Measurements from ENCODE around the gene CRTC3.
"Not testable (repeated sequence)": the region's sequence is repeated elsewhere in the genome, so short reads cannot be mapped to it uniquely, and the experiment has no call there.

Gene CRTC3

GRCh38 chr15:90523373-90523772 is 6.3 kb upstream of the CRTC3 start:
- no peaks in the 10 kb centered on the region for H3K9me3 ChIP-seq (ENCODE audit: control insufficient read depth, insufficient read depth, low read length)
- peaks cover 2% of the 10 kb centered on the region; the same call in 1 of the 2 replicates for H3K27me3 ChIP-seq (ENCODE audit: control insufficient read depth, insufficient read depth, low read length)
- H3K4me1 ChIP-seq (ENCODE audit: control insufficient read depth, insufficient read depth, low read length), result no peaks in the 10 kb centered on the region
- H3K4me3 ChIP-seq (ENCODE audit: low read depth, low read length), result no peak overlapping the region
- no peak overlapping the region for H3K9ac ChIP-seq (ENCODE audit: low read depth, low read length)
- H3K36me3 ChIP-seq (ENCODE audit: control insufficient read depth, insufficient read depth, low read length), result no peaks in the 10 kb centered on the region
- no peak overlapping the region for H3K27ac ChIP-seq (ENCODE audit: low read depth, low read length)

GRCh38 chr15:90524018-90524803 is 5.5 kb upstream of the CRTC3 start:
- not testable (repeated sequence) for H3K4me1 ChIP-seq (ENCODE audit: control insufficient read depth, insufficient read depth, low read length); H3K36me3 ChIP-seq (ENCODE audit: control insufficient read depth, insufficient read depth, low read length); H3K4me3 ChIP-seq (ENCODE audit: low read depth, low read length); H3K9ac ChIP-seq (ENCODE audit: low read depth, low read length); H3K27ac ChIP-seq (ENCODE audit: low read depth, low read length); H3K9me3 ChIP-seq (ENCODE audit: control insufficient read depth, insufficient read depth, low read length)
- H3K27me3 ChIP-seq (ENCODE audit: control insufficient read depth, insufficient read depth, low read length), result peaks cover 11% of the 10 kb centered on the region

- Histone ChIP-seq H3K9me3 (ENCODE audit: control insufficient read depth, insufficient read depth, low read length) (no peaks in the 10 kb centered on the region), H3K4me3 (ENCODE audit: low read depth, low read length) (peak overlapping the region; percentile 69), H3K36me3 (ENCODE audit: control insufficient read depth, insufficient read depth, low read length) (no peaks in the 10 kb centered on the region), H3K27me3 (ENCODE audit: control insufficient read depth, insufficient read depth, low read length) (peaks cover 42% of the 10 kb centered on the region), H3K27ac (ENCODE audit: low read depth, low read length) (no peak overlapping the region), H3K9ac (ENCODE audit: low read depth, low read length) (no peak overlapping the region), H3K4me1 (ENCODE audit: control insufficient read depth, insufficient read depth, low read length) (peaks cover 4% of the 10 kb centered on the region; the same call in 1 of the 2 replicates)
Measured at GRCh38 chr15:90529011-90529370, 732 bp upstream of the CRTC3 start.

GRCh38 chr15:90530250-90531051 is 728 bp downstream of the CRTC3 start:
- H3K9ac ChIP-seq (ENCODE audit: low read depth, low read length), result no peak overlapping the region
- H3K9me3 ChIP-seq (ENCODE audit: control insufficient read depth, insufficient read depth, low read length), result no peaks in the 10 kb centered on the region
- no peaks in the 10 kb centered on the region for H3K36me3 ChIP-seq (ENCODE audit: control insufficient read depth, insufficient read depth, low read length)
- peak overlapping the region; percentile 69 for H3K4me3 ChIP-seq (ENCODE audit: low read depth, low read length)
- H3K4me1 ChIP-seq (ENCODE audit: control insufficient read depth, insufficient read depth, low read length), result peaks cover 4% of the 10 kb centered on the region; the same call in 1 of the 2 replicates
- peaks cover 42% of the 10 kb centered on the region for H3K27me3 ChIP-seq (ENCODE audit: control insufficient read depth, insufficient read depth, low read length)
- no peak overlapping the region for H3K27ac ChIP-seq (ENCODE audit: low read depth, low read length)

GRCh38 chr15:90531147-90531546 is 1.4 kb downstream of the CRTC3 start:
- Histone ChIP-seq H3K4me3 (ENCODE audit: low read depth, low read length) (peak overlapping the region; percentile 69; the same call in 1 of the 2 replicates), H3K9me3 (ENCODE audit: control insufficient read depth, insufficient read depth, low read length) (no peaks in the 10 kb centered on the region), H3K27ac (ENCODE audit: low read depth, low read length) (no peak overlapping the region), H3K36me3 (ENCODE audit: control insufficient read depth, insufficient read depth, low read length) (no peaks in the 10 kb centered on the region), H3K4me1 (ENCODE audit: control insufficient read depth, insufficient read depth, low read length) (peaks cover 4% of the 10 kb centered on the region; the same call in 1 of the 2 replicates), H3K27me3 (ENCODE audit: control insufficient read depth, insufficient read depth, low read length) (peaks cover 42% of the 10 kb centered on the region), H3K9ac (ENCODE audit: low read depth, low read length) (no peak overlapping the region)

GRCh38 chr15:90535254-90535653 is 5.5 kb downstream of the CRTC3 start:
- no peak overlapping the region for H3K27ac ChIP-seq (ENCODE audit: low read depth, low read length)
- H3K9ac ChIP-seq (ENCODE audit: low read depth, low read length), result no peak overlapping the region
- H3K4me3 ChIP-seq (ENCODE audit: low read depth, low read length), result no peak overlapping the region
- H3K4me1 ChIP-seq (ENCODE audit: control insufficient read depth, insufficient read depth, low read length), result peaks cover 4% of the 10 kb centered on the region; the same call in 1 of the 2 replicates
- H3K27me3 ChIP-seq (ENCODE audit: control insufficient read depth, insufficient read depth, low read length), result peaks cover 24% of the 10 kb centered on the region
- no peaks in the 10 kb centered on the region for H3K36me3 ChIP-seq (ENCODE audit: control insufficient read depth, insufficient read depth, low read length)
- no peaks in the 10 kb centered on the region for H3K9me3 ChIP-seq (ENCODE audit: control insufficient read depth, insufficient read depth, low read length)

GRCh38 chr15:90539789-90540188 is 10.1 kb downstream of the CRTC3 start:
- no peak overlapping the region for H3K4me3 ChIP-seq (ENCODE audit: low read depth, low read length)
- H3K27ac ChIP-seq (ENCODE audit: low read depth, low read length), result no peak overlapping the region
- H3K4me1 ChIP-seq (ENCODE audit: control insufficient read depth, insufficient read depth, low read length), result no peaks in the 10 kb centered on the region
- H3K9me3 ChIP-seq (ENCODE audit: control insufficient read depth, insufficient read depth, low read length), result no peaks in the 10 kb centered on the region
- no peaks in the 10 kb centered on the region for H3K36me3 ChIP-seq (ENCODE audit: control insufficient read depth, insufficient read depth, low read length)
- H3K9ac ChIP-seq (ENCODE audit: low read depth, low read length), result no peak overlapping the region
- H3K27me3 ChIP-seq (ENCODE audit: control insufficient read depth, insufficient read depth, low read length), result no peaks in the 10 kb centered on the region

GRCh38 chr15:90540768-90541167 is 11.0 kb downstream of the CRTC3 start:
- no peaks in the 10 kb centered on the region for H3K36me3 ChIP-seq (ENCODE audit: control insufficient read depth, insufficient read depth, low read length)
- no peak overlapping the region for H3K4me3 ChIP-seq (ENCODE audit: low read depth, low read length)
- no peaks in the 10 kb centered on the region for H3K27me3 ChIP-seq (ENCODE audit: control insufficient read depth, insufficient read depth, low read length)
- no peak overlapping the region for H3K27ac ChIP-seq (ENCODE audit: low read depth, low read length)
- H3K4me1 ChIP-seq (ENCODE audit: control insufficient read depth, insufficient read depth, low read length), result no peaks in the 10 kb centered on the region
- H3K9ac ChIP-seq (ENCODE audit: low read depth, low read length), result no peak overlapping the region
- H3K9me3 ChIP-seq (ENCODE audit: control insufficient read depth, insufficient read depth, low read length), result no peaks in the 10 kb centered on the region

- no peaks in the 10 kb centered on the region for H3K4me1 ChIP-seq (ENCODE audit: control insufficient read depth, insufficient read depth, low read length)
- no peak overlapping the region for H3K4me3 ChIP-seq (ENCODE audit: low read depth, low read length)
- H3K9ac ChIP-seq (ENCODE audit: low read depth, low read length), result no peak overlapping the region
- no peaks in the 10 kb centered on the region for H3K27me3 ChIP-seq (ENCODE audit: control insufficient read depth, insufficient read depth, low read length)
- no peaks in the 10 kb centered on the region for H3K36me3 ChIP-seq (ENCODE audit: control insufficient read depth, insufficient read depth, low read length)
- no peak overlapping the region for H3K27ac ChIP-seq (ENCODE audit: low read depth, low read length)
- H3K9me3 ChIP-seq (ENCODE audit: control insufficient read depth, insufficient read depth, low read length), result no peaks in the 10 kb centered on the region
Measured at GRCh38 chr15:90545095-90545494, 15.4 kb downstream of the CRTC3 start.

- no peaks in the 10 kb centered on the region for H3K9me3 ChIP-seq (ENCODE audit: control insufficient read depth, insufficient read depth, low read length)
- no peaks in the 10 kb centered on the region for H3K4me1 ChIP-seq (ENCODE audit: control insufficient read depth, insufficient read depth, low read length)
- no peak overlapping the region for H3K4me3 ChIP-seq (ENCODE audit: low read depth, low read length)
- no peaks in the 10 kb centered on the region for H3K27me3 ChIP-seq (ENCODE audit: control insufficient read depth, insufficient read depth, low read length)
- H3K27ac ChIP-seq (ENCODE audit: low read depth, low read length), result no peak overlapping the region
- H3K9ac ChIP-seq (ENCODE audit: low read depth, low read length), result no peak overlapping the region
- no peaks in the 10 kb centered on the region for H3K36me3 ChIP-seq (ENCODE audit: control insufficient read depth, insufficient read depth, low read length)
Measured at GRCh38 chr15:90547540-90547939, 17.8 kb downstream of the CRTC3 start.

GRCh38 chr15:90550919-90551318 is 21.2 kb downstream of the CRTC3 start:
- Histone ChIP-seq H3K9ac (ENCODE audit: low read depth, low read length) (no peak overlapping the region), H3K4me3 (ENCODE audit: low read depth, low read length) (no peak overlapping the region), H3K27me3 (ENCODE audit: control insufficient read depth, insufficient read depth, low read length) (no peaks in the 10 kb centered on the region), H3K27ac (ENCODE audit: low read depth, low read length) (no peak overlapping the region), H3K4me1 (ENCODE audit: control insufficient read depth, insufficient read depth, low read length) (no peaks in the 10 kb centered on the region), H3K36me3 (ENCODE audit: control insufficient read depth, insufficient read depth, low read length) (no peaks in the 10 kb centered on the region), H3K9me3 (ENCODE audit: control insufficient read depth, insufficient read depth, low read length) (no peaks in the 10 kb centered on the region)

Data from HUES48 (cell line).